ENCODE measurements around the gene SREBF2. TPM values are rescaled to one million over a fixed set of nuclear protein-coding genes. Genes with fewer than 3 reads are reported as not detected.

SREBF2 gene
- total and polyA plus RNA-seq, 2 of the 13 experiments (the other 11 are each of a cell fraction or from before 2014, with no cell fraction given) = 53.8 to 72.6 TPM

DNA sequence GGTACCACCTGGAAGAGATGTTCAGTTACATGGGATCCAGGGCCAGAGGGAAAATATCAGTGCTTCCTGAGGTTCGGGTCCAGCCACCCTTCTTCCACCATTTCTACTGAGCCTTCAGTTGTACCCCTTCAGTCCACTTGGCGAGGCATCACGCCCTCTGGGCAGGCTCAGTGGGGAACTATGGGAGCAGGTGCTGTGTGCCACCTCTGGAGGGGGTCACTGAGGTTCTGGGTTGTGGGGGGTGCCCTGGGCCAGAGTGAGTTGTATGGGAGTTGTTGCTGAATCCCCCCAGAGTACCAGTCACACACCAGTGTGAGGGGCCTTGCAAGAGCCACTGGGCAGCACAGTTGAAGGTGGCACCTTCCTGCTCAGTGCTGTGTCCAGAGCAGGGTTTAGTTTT lies 2.7 kb upstream of the SREBF2 start:
- no peaks in the 10 kb centered on the region; a peak in 1 of 5 replicates for H3K27me3 ChIP-seq (ENCODE audit: control insufficient read depth in 1 of 2, insufficient read depth in 2 of 2, low read length in 2 of 2)
- H4K20me1 ChIP-seq (ENCODE audit: insufficient read depth, low read length) = peaks cover 4% of the 10 kb centered on the region; the same call in 1 of the 2 replicates
- H3K9me3 ChIP-seq (ENCODE audit: low read length) = no peaks in the 10 kb centered on the region
- WGBS (ENCODE audit: low lambda C conversion rate) = 100% methylated on average over 1 of the region's 3 CpGs
- intact Hi-C loops (cut with micrococcal nuclease; ENCODE audit: unreplicated experiment) = no loop called here
- POLR2A ChIA-PET = interaction anchor here (4.0 kb wide), 1 partner anchor 30 kb away, joined by 45 read pairs; the partner anchor contains the start of gene CCDC134
- no peak overlapping the region for H3K4me3 ChIP-seq (replicated peaks in 1 of 3; ENCODE audit: insufficient read depth in 1 of 3, low read depth in 2 of 3, low read length in 3 of 3)
- ATAC-seq = no peak
- H3K4me2 ChIP-seq (ENCODE audit: low read depth, low read length) = no peak overlapping the region
- no peak overlapping the region for H3K27ac ChIP-seq (ENCODE audit: extremely low read length, insufficient read depth, low read length)
- H3K36me3 ChIP-seq (replicated peaks in 1 of 2; ENCODE audit: control insufficient read depth in 1 of 2, insufficient read depth in 2 of 2, low read length in 2 of 2) = 0 out of 5 replicates have a peak, but pooled peaks cover 0 to 5% of the 10 kb centered on the region in 2 experiments
- no peak overlapping the region for H3K9ac ChIP-seq (ENCODE audit: insufficient read depth, low read depth, low read length)
- H3K4me1 ChIP-seq (ENCODE audit: insufficient read depth, low read length) = peaks cover 32% of the 10 kb centered on the region
- FAIRE-seq = no peak
- H3K79me2 ChIP-seq (ENCODE audit: insufficient read depth, low read length) = peaks cover 23% of the 10 kb centered on the region
- CTCF ChIA-PET (ENCODE audit: low intra/inter-chr PET ratio, low total read pairs) = interaction anchor here (1.1 kb wide), 1 partner anchor 27 kb away, joined by 4 read pairs; no protein-coding TSS in a partner anchor
- in situ Hi-C loops (cut with HindIII; ENCODE audit: extremely low pct_ligation_motif_present, low pct_unique_long_range_greater_than_20kb) = no loop called here
- no peak for DNase-seq (ENCODE audit: low spot score)
- no peak overlapping the region for H2AFZ ChIP-seq (ENCODE audit: low read length)
- no TSS peak for BruUV-seq (replicated peaks)
- TF ChIP-seq NONO (IDR thresholded peaks at IDR 0.05) = no peak
- TF ChIP-seq NONO (CRISPR knock-in tag; conservative IDR thresholded peaks at IDR 0.05) = no peak
- no peak for TF ChIP-seq TBL1XR1 (IDR thresholded peaks at IDR 0.05; ENCODE audit: borderline replicate concordance, low read length, partially characterized antibody)
- TF ChIP-seq STAG1 (CRISPR knock-in tag; IDR thresholded peaks at IDR 0.05) = no peak
- TF ChIP-seq ZBTB33 (CRISPR knock-in tag; IDR thresholded peaks at IDR 0.05) = peak; percentile 28; the same call in 1 of the 2 replicates
- peak; percentile 58; the same call in 1 of the 2 replicates for TF ChIP-seq ZNF740 (CRISPR knock-in tag; IDR thresholded peaks at IDR 0.05)
- TF ChIP-seq, protein P1, sequence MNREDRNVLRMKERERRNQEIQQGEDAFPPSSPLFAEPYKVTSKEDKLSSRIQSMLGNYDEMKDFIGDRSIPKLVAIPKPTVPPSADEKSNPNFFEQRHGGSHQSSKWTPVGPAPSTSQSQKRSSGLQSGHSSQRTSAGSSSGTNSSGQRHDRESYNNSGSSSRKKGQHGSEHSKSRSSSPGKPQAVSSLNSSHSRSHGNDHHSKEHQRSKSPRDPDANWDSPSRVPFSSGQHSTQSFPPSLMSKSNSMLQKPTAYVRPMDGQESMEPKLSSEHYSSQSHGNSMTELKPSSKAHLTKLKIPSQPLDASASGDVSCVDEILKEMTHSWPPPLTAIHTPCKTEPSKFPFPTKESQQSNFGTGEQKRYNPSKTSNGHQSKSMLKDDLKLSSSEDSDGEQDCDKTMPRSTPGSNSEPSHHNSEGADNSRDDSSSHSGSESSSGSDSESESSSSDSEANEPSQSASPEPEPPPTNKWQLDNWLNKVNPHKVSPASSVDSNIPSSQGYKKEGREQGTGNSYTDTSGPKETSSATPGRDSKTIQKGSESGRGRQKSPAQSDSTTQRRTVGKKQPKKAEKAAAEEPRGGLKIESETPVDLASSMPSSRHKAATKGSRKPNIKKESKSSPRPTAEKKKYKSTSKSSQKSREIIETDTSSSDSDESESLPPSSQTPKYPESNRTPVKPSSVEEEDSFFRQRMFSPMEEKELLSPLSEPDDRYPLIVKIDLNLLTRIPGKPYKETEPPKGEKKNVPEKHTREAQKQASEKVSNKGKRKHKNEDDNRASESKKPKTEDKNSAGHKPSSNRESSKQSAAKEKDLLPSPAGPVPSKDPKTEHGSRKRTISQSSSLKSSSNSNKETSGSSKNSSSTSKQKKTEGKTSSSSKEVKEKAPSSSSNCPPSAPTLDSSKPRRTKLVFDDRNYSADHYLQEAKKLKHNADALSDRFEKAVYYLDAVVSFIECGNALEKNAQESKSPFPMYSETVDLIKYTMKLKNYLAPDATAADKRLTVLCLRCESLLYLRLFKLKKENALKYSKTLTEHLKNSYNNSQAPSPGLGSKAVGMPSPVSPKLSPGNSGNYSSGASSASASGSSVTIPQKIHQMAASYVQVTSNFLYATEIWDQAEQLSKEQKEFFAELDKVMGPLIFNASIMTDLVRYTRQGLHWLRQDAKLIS (CRISPR knock-in tag; IDR thresholded peaks at IDR 0.05) = no peak
- no peak for TF ChIP-seq CC2D1A (CRISPR knock-in tag; IDR thresholded peaks at IDR 0.05)
- no peak for TF ChIP-seq ZNF629 (CRISPR knock-in tag; conservative IDR thresholded peaks at IDR 0.05)
- TF ChIP-seq ZNF674 (CRISPR knock-in tag; IDR thresholded peaks at IDR 0.05; ENCODE audit: low read depth) = no peak
- TF ChIP-seq PBX3 (CRISPR knock-in tag; IDR thresholded peaks at IDR 0.05; ENCODE audit: borderline replicate concordance) = no peak
- TF ChIP-seq, protein P2, sequence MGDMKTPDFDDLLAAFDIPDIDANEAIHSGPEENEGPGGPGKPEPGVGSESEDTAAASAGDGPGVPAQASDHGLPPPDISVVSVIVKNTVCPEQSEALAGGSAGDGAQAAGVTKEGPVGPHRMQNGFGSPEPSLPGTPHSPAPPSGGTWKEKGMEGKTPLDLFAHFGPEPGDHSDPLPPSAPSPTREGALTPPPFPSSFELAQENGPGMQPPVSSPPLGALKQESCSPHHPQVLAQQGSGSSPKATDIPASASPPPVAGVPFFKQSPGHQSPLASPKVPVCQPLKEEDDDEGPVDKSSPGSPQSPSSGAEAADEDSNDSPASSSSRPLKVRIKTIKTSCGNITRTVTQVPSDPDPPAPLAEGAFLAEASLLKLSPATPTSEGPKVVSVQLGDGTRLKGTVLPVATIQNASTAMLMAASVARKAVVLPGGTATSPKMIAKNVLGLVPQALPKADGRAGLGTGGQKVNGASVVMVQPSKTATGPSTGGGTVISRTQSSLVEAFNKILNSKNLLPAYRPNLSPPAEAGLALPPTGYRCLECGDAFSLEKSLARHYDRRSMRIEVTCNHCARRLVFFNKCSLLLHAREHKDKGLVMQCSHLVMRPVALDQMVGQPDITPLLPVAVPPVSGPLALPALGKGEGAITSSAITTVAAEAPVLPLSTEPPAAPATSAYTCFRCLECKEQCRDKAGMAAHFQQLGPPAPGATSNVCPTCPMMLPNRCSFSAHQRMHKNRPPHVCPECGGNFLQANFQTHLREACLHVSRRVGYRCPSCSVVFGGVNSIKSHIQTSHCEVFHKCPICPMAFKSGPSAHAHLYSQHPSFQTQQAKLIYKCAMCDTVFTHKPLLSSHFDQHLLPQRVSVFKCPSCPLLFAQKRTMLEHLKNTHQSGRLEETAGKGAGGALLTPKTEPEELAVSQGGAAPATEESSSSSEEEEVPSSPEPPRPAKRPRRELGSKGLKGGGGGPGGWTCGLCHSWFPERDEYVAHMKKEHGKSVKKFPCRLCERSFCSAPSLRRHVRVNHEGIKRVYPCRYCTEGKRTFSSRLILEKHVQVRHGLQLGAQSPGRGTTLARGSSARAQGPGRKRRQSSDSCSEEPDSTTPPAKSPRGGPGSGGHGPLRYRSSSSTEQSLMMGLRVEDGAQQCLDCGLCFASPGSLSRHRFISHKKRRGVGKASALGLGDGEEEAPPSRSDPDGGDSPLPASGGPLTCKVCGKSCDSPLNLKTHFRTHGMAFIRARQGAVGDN (CRISPR knock-in tag; IDR thresholded peaks at IDR 0.05) = peak; percentile 41
- peak; percentile 34 for TF ChIP-seq RBM22 (optimal IDR thresholded peaks at IDR 0.05; ENCODE audit: low read length)

All from HepG2 (cell line).